HFFc6 (cell line): Measurements from ENCODE around the gene MTRFR. TPM values are rescaled to one million over a fixed set of nuclear protein-coding genes. Genes with fewer than 3 reads are reported as not detected.
A peak's percentile ranks its signal among the peaks of the same experiment; 100 is the strongest.
"Not testable (repeated sequence)": the region's sequence is repeated elsewhere in the genome, so short reads cannot be mapped to it uniquely, and the experiment has no call there.

ENCODE experiments used
- DNase-seq: peaks from one replicate; pipeline ENCODE4 v3.0.0-alpha.2; 2018
- H3K27ac Mint-ChIP-seq: 2 replicates; pipeline ENCODE4 v1.8.0; 2020; ENCODE audit warnings: mild to moderate bottlenecking, mixed read lengths
- H3K27me3 Mint-ChIP-seq: 2 replicates; pipeline ENCODE4 v1.8.0; 2021; ENCODE audit warnings: mild to moderate bottlenecking, moderate library complexity, mixed read lengths; ENCODE audit not compliant: insufficient read depth
- H3K36me3 Mint-ChIP-seq: 2 replicates; pipeline ENCODE4 v1.8.0; 2021; ENCODE audit warnings: low read depth, mixed read lengths
- H3K4me1 Mint-ChIP-seq: 2 replicates; pipeline ENCODE4 v1.8.0; 2020; ENCODE audit warnings: low read depth, mixed read lengths
- H3K4me3 Mint-ChIP-seq: 2 replicates; pipeline ENCODE4 v1.8.0; 2020; ENCODE audit warnings: mild to moderate bottlenecking, moderate library complexity, mixed read lengths
- H3K9me3 Mint-ChIP-seq: 2 replicates; pipeline ENCODE4 v1.8.0; 2020; ENCODE audit warnings: mild to moderate bottlenecking, mixed read lengths
- CTCF ChIP-seq: fragments of 200-600 bp; sonication (generic); IDR thresholded peaks from 2 replicates; pipeline ENCODE4 v1.5.0; 2021; ENCODE audit warnings: antibody characterized with exemption, mild to moderate bottlenecking
- total RNA-seq, 6 experiments: library from RNA; stranded (reverse); fragmentation: NEBNext Ultra II Directional; extraction: Animal tissue kit (Norgen Biotek cat#: 25700); gene quantifications; 2 replicates in 1 of 6; 3 replicates in 5 of 6; pipeline ENCODE4 v1.2.3, GENCODE V29; 2021

Gene MTRFR
- total RNA-seq, 6 experiments from 2014 or later: 7.8 to 9.1 (median 8.8) TPM

GRCh38 chr12:123242116-123242904 is 9.1 kb downstream of the MTRFR start:
- no peak for DNase-seq
- peaks cover 1% of the 10 kb centered on the region; the same call in 1 of the 2 replicates for H3K27me3 Mint-ChIP-seq
- TF ChIP-seq CTCF: no peak
- H3K4me1 Mint-ChIP-seq: peaks cover 20% of the 10 kb centered on the region
- no peak overlapping the region for H3K4me3 Mint-ChIP-seq
- 0 out of 2 replicates have a peak overlapping the region, but pooled peaks have one; percentile 6 for H3K27ac Mint-ChIP-seq
- H3K9me3 Mint-ChIP-seq: no peaks in the 10 kb centered on the region
- H3K36me3 Mint-ChIP-seq: peaks cover 20% of the 10 kb centered on the region

DNA sequence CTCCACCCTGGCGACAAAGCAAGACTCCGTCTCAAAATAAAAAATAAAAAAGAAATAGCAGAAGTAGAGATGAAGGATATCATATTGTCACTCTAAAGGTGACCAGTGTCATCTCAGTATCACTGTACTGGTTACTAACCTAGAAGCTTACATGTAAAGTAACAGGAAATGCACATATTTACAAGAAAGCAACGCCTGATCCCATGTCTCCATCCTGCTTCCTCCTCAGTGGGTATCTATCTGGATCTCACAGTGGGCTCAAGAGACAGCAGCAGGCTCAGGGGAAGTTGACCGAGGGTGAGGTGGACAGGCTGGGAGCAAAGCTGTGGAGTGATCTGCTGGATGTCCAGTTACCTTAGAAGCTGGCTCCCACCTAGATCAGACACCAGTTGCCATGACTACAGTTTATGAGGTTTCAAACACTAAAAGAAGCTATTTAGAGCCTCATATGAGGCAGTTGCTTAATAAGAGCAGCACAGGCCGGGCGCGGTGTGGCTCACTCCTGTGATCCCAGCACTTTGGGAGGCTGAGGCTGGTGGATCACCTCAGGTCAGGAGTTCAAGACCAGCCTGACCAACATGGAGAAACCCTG is 10.5 kb downstream of the MTRFR start:
- peaks cover 35% of the 10 kb centered on the region for H3K36me3 Mint-ChIP-seq
- TF ChIP-seq CTCF: no peak
- H3K27me3 Mint-ChIP-seq: peaks cover 1% of the 10 kb centered on the region; the same call in 1 of the 2 replicates

GRCh38 chr12:123245678-123246077 is 12.4 kb downstream of the MTRFR start:
- H3K36me3 Mint-ChIP-seq: peaks cover 48% of the 10 kb centered on the region
- H3K27me3 Mint-ChIP-seq: peaks cover 1% of the 10 kb centered on the region; the same call in 1 of the 2 replicates
- TF ChIP-seq CTCF: no peak
- peaks cover 10% of the 10 kb centered on the region for H3K9me3 Mint-ChIP-seq
- H3K4me1 Mint-ChIP-seq: peaks cover 18% of the 10 kb centered on the region
- H3K27ac Mint-ChIP-seq: no peak overlapping the region
- DNase-seq: no peak
- no peak overlapping the region for H3K4me3 Mint-ChIP-seq

More for the DNA sequence above, 10.5 kb downstream of the MTRFR start:
- H3K4me1 Mint-ChIP-seq: peaks cover 18% of the 10 kb centered on the region
- no peak overlapping the region for H3K27ac Mint-ChIP-seq
- H3K4me3 Mint-ChIP-seq: no peak overlapping the region
- DNase-seq: no peak
- H3K9me3 Mint-ChIP-seq: peaks cover 10% of the 10 kb centered on the region

GRCh38 chr12:123248129-123248528 is 14.9 kb downstream of the MTRFR start:
- not testable (repeated sequence) for H3K27me3 Mint-ChIP-seq, H3K9me3 Mint-ChIP-seq, H3K27ac Mint-ChIP-seq, DNase-seq, H3K4me3 Mint-ChIP-seq
- peaks cover 46% of the 10 kb centered on the region for H3K36me3 Mint-ChIP-seq
- H3K4me1 Mint-ChIP-seq: peaks cover 11% of the 10 kb centered on the region; the same call in 1 of the 2 replicates

DNA sequence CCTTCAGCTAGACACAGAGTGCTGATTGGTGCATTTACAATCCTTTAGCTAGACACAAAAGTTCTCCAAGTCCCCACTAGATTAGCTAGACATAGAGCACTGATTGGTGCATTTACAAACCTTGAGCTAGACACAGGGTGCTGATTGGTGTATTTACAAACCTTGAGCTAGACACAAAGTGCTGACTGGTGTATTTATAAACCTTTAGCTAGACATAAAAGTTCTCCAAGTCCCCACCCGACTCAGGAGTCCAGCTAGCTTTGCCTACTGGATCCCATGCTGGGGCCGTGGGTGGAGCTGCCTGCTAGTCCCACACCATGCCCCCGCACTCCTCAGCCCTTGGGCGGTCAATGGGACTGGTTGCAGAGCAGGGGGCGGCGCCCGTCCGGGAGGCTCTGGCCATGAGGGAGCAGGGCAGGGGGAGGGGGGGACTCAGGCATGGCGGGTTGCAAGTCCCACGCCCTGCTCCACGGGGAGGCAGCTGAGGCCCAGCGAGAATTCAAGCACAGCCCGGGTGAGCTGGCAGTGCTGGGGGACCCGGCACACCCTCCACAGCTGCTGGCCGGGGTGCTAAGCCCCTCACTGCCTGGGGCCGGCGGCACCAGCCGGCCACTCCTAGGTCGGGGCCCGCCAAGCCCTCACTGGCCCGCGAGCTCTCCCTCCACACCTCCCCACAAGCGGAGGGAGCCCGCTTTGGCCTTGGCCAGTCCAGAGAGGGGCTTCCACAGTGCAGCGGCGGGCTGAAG is 15.9 kb downstream of the MTRFR start:
- H3K4me3 Mint-ChIP-seq, H3K27me3 Mint-ChIP-seq: not testable (repeated sequence)
- peaks cover 52% of the 10 kb centered on the region for H3K36me3 Mint-ChIP-seq

DNA sequence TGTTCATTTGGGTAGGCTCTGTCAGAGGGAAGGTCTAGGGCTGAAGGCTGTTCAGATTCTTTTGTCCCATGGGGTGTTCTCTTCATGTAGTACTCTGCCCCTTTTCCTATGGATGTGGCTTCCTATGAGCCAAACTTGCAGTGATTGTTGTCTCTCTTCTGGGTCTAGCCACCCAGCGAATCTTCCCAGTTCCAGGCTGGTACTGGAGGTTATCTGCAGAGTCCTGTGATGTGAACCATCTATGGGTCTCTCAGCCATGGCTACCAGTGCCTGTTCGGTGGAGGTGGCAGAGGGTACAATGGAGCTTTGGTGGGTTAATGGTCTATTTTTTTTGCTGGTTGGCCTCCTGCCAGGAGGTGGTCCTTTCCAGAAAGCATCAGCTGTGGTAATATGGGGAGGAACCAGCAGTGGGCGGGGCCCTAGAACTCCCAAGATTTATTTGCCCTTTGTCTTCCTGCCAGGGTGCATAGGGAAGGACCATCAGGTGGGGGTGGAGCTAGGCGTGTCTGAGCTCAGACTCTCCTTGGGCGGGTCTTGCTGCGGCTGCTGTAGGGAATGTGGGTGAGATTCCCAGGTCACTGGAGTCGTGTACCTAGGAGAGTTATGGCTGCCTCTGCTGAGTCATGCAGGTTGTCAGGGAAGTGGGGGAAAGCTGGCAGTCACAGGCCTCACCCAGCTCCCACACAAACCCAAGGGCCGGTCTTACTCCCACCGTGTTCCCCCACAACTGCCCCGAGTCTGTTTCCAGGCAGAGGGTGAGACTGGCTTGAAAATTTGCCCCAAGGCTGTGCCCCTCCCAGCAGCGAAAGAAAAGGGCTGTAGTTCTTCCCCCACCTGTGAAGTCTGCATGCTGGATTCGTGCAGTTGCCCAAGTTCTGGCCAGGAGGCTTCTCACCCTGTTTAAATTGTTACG is 17.5 kb downstream of the MTRFR start:
- peaks cover 11% of the 10 kb centered on the region; the same call in 1 of the 2 replicates for H3K4me1 Mint-ChIP-seq
- H3K4me3 Mint-ChIP-seq: no peak overlapping the region
- peaks cover 44% of the 10 kb centered on the region for H3K36me3 Mint-ChIP-seq
- DNase-seq: no peak
- H3K9me3 Mint-ChIP-seq: peaks cover 10% of the 10 kb centered on the region
- H3K27me3 Mint-ChIP-seq: peaks cover 5% of the 10 kb centered on the region
- peak overlapping the region; percentile 24; the same call in 1 of the 2 replicates for H3K27ac Mint-ChIP-seq
- TF ChIP-seq CTCF: no peak

More for the DNA sequence above, 15.9 kb downstream of the MTRFR start:
- H3K27ac Mint-ChIP-seq, DNase-seq, H3K9me3 Mint-ChIP-seq: not testable (repeated sequence)
- peaks cover 11% of the 10 kb centered on the region; the same call in 1 of the 2 replicates for H3K4me1 Mint-ChIP-seq
